PC-3 (cell line): ENCODE results near the gene KBTBD7. TPM values are rescaled to one million over a fixed set of nuclear protein-coding genes. Genes with fewer than 3 reads are reported as not detected.

ENCODE experiments used
- ATAC-seq: fragments of 200-7000 bp; cut with Tn5 transposase; 2 replicates; pipeline ENCODE4 v1.9.1; 2020; ENCODE audit warnings: mild to moderate bottlenecking, moderate library complexity
- BruUV-seq: library from RNA; stranded (reverse); fragments of 400-500 nt; replicated peaks from 2 replicates; lab custom pipeline; 2021; lab: Mats Ljungman, UMichigan
- CTCF ChIA-PET: fragments of 300-600 bp; sonication (Branson Sonifier 250); formaldehyde crosslinking; loops from one replicate; lab custom pipeline; 2022; ENCODE audit warnings: antibody characterized with exemption; lab: Charles Lee
- POLR2A ChIA-PET: fragments of 300-600 bp; sonication (Branson Sonifier 250); formaldehyde crosslinking; loops from one replicate; lab custom pipeline; 2022; ENCODE audit warnings: antibody characterized with exemption; ENCODE audit not compliant: unreplicated experiment; lab: Charles Lee
- DNase-seq: peaks from one replicate; pipeline ENCODE4 v3.0.0-alpha.2; 2015
- H2AFZ ChIP-seq: fragments of 300-600 bp; sonication (generic); 2 replicates; pipeline ENCODE4 v1.6.0; 2016; ENCODE audit warnings: antibody characterized with exemption, low read length
- H3F3A ChIP-seq: fragments of 300-600 bp; sonication (generic); one replicate; pipeline ENCODE4 v1.6.0; 2017; ENCODE audit warnings: antibody characterized with exemption, low read length, control low read depth, mild to moderate bottlenecking; ENCODE audit not compliant: unreplicated experiment
- H3K27ac ChIP-seq: fragments of 300-600 bp; sonication (generic); 2 replicates; pipeline ENCODE4 v1.5.1; 2016; ENCODE audit warnings: mild to moderate bottlenecking, low read length
- H3K27me3 ChIP-seq: fragments of 300-600 bp; sonication (generic); 2 replicates; pipeline ENCODE4 v1.6.1; 2016; ENCODE audit warnings: low read length, mixed read lengths
- H3K36me3 ChIP-seq: fragments of 300-600 bp; sonication (generic); 2 replicates; pipeline ENCODE4 v1.6.1; 2016; ENCODE audit warnings: low read depth, mixed run types, low read length, mixed read lengths
- H3K4me1 ChIP-seq: fragments of 300-600 bp; sonication (generic); 2 replicates; pipeline ENCODE4 v1.5.1; 2016; ENCODE audit warnings: low read length; ENCODE audit not compliant: insufficient read depth
- H3K4me2 ChIP-seq: fragments of 300-600 bp; sonication (generic); 2 replicates; pipeline ENCODE4 v1.6.0; 2016; ENCODE audit warnings: low read length
- H3K4me3 ChIP-seq: fragments of 300-600 bp; sonication (generic); 2 replicates; pipeline ENCODE4 v1.5.1; 2016; ENCODE audit warnings: mild to moderate bottlenecking, low read length, mixed read lengths
- H3K79me2 ChIP-seq: fragments of 300-600 bp; sonication (generic); 2 replicates; pipeline ENCODE4 v1.6.1; 2017; ENCODE audit warnings: low read length, mixed read lengths
- H3K9ac ChIP-seq: fragments of 300-600 bp; sonication (generic); 2 replicates; pipeline ENCODE4 v1.6.0; 2016; ENCODE audit warnings: mild to moderate bottlenecking, low read length
- H3K9me2 ChIP-seq: fragments of 300-600 bp; sonication (generic); replicated peaks from 2 replicates; pipeline ENCODE4 v1.6.1; 2016; ENCODE audit warnings: mixed run types, low read length, mixed read lengths
- H3K9me3 ChIP-seq: fragments of 300-600 bp; sonication (generic); 2 replicates; pipeline ENCODE4 v1.6.1; 2016; ENCODE audit warnings: low read length, mixed read lengths
- H4K20me1 ChIP-seq: fragments of 300-600 bp; sonication (generic); 2 replicates; pipeline ENCODE4 v1.6.1; 2016; ENCODE audit warnings: low read length, mixed read lengths
- EZH2 ChIP-seq: fragments of 300-600 bp; sonication (generic); IDR thresholded peaks from one replicate; pipeline ENCODE4 v1.6.1; 2017; ENCODE audit warnings: antibody characterized with exemption, mild to moderate bottlenecking, low read length; ENCODE audit not compliant: unreplicated experiment
- EZH2phosphoT487 ChIP-seq: fragments of 300-600 bp; sonication (generic); IDR thresholded peaks from 2 replicates; pipeline ENCODE4 v1.6.1; 2018; ENCODE audit warnings: mild to moderate bottlenecking, antibody characterized with exemption, low read length, borderline replicate concordance
- intact Hi-C: fragments of 100-400 bp; cut with micrococcal nuclease; formaldehyde crosslinking; loops from 2 replicates; pipeline ENCODE4 v1.9.0; 2023
- total RNA-seq: library from RNA; depleted of rRNA; stranded (reverse); fragments of >200 nt; gene quantifications from 2 replicates; pipeline ENCODE4 v1.2.3, GENCODE V29; 2014
- TF ChIP-seq, protein P1 (sequence below): fragments of 300-600 bp; sonication (generic); conservative IDR thresholded peaks from 2 replicates; pipeline ENCODE4 v1.5.1; 2017; ENCODE audit warnings: antibody characterized with exemption, low read depth, mild to moderate bottlenecking, low read length

Gene KBTBD7
- total RNA-seq, 1 experiment from 2014 or later, result 1.6 TPM

DNA sequence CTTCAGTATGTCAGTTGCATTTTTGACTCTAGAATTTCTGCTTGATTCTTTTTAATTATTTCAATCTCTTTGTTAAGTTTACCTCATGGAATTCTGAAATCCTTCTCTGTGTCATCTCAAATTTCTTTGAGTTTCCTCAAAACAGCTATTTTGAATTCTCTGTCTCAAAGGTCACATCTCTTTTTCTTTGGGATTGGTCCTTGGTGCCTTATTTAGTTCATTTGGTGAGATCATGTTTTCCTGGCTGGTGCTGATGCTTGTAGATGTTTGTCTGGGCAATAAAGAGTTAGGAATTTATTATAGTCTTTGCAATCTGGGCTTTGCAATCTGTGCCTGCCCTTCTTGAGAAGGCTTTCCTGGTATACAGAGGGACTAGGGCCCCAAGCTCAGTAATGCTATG, 18.5 kb upstream of the KBTBD7 start:
- no peak for ATAC-seq
- Histone ChIP-seq H3K36me3 (no peaks in the 10 kb centered on the region), H3K27ac (no peak overlapping the region), H3K4me2 (no peak overlapping the region), H3F3A (no peaks in the 10 kb centered on the region), H3K9me2 (no peaks in the 10 kb centered on the region), H3K9ac (no peak overlapping the region), H3K4me3 (no peak overlapping the region), H2AFZ (no peak overlapping the region), H3K4me1 (peaks cover 10% of the 10 kb centered on the region), H3K79me2 (no peaks in the 10 kb centered on the region), H3K27me3 (no peaks in the 10 kb centered on the region), H4K20me1 (no peaks in the 10 kb centered on the region), H3K9me3 (no peaks in the 10 kb centered on the region)
- intact Hi-C loops, result no loop called here
- no peak for DNase-seq
- ChIA-PET CTCF (no interaction called here), POLR2A (no interaction called here)
- no TSS peak for BruUV-seq
- TF ChIP-seq, protein P1, sequence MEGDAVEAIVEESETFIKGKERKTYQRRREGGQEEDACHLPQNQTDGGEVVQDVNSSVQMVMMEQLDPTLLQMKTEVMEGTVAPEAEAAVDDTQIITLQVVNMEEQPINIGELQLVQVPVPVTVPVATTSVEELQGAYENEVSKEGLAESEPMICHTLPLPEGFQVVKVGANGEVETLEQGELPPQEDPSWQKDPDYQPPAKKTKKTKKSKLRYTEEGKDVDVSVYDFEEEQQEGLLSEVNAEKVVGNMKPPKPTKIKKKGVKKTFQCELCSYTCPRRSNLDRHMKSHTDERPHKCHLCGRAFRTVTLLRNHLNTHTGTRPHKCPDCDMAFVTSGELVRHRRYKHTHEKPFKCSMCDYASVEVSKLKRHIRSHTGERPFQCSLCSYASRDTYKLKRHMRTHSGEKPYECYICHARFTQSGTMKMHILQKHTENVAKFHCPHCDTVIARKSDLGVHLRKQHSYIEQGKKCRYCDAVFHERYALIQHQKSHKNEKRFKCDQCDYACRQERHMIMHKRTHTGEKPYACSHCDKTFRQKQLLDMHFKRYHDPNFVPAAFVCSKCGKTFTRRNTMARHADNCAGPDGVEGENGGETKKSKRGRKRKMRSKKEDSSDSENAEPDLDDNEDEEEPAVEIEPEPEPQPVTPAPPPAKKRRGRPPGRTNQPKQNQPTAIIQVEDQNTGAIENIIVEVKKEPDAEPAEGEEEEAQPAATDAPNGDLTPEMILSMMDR, result no peak
- TF ChIP-seq EZH2 (no peak), EZH2phosphoT487 (no peak)

DNA sequence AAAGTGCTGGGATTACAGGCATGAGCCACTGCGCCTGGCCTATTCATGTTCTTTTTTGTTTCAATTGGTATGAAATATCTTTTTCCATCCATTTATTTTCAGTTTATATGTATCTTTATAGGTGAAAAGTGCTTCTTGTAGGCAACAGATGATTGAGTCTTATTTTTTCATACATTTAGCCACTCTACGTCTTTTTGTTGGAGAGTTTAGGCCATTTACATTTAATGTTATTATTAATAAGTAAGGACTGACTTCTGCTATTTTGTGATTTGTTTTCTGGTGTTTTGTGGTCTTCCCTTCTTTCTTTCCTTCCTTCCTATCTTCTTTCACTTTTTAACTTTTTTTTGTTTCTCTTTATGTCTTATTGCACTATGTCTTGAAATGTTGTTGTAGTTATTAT, 16.7 kb upstream of the KBTBD7 start:
- H3K27me3 ChIP-seq, result no peaks in the 10 kb centered on the region
- CTCF ChIA-PET, result no interaction called here
- intact Hi-C loops, result no loop called here
- no peak for DNase-seq
- no peak overlapping the region for H3K4me2 ChIP-seq
- TF ChIP-seq, protein P1, result no peak
- no peak for TF ChIP-seq EZH2phosphoT487
- no peak for TF ChIP-seq EZH2
- H3F3A ChIP-seq, result no peaks in the 10 kb centered on the region
- H3K9me3 ChIP-seq, result no peaks in the 10 kb centered on the region
- H3K9me2 ChIP-seq, result no peaks in the 10 kb centered on the region
- no peak for ATAC-seq
- no peaks in the 10 kb centered on the region for H3K36me3 ChIP-seq
- H3K27ac ChIP-seq, result no peak overlapping the region
- no peaks in the 10 kb centered on the region for H3K79me2 ChIP-seq
- H2AFZ ChIP-seq, result no peak overlapping the region
- H3K4me3 ChIP-seq, result no peak overlapping the region
- no peaks in the 10 kb centered on the region for H4K20me1 ChIP-seq
- H3K4me1 ChIP-seq, result peaks cover 4% of the 10 kb centered on the region; the same call in 1 of the 2 replicates
- no TSS peak for BruUV-seq
- POLR2A ChIA-PET, result no interaction called here
- H3K9ac ChIP-seq, result no peak overlapping the region

DNA sequence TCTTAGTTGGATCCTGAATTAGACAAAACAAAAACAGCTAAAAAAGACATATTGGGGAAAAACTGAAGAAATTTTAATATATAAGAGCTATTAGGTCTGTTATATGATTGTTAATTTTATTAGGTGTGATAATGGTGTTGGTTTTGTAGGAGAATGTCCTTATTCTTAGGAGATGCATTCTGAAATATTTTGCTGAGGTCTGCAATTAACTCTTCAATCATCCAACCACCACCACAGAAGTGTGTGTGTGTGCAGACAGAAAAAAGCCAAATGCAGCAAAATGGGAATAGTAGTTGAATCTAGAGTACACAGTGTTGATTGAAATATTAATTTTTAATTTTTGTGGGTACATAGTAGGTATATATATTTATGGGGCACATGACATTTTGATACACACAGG, 12.1 kb upstream of the KBTBD7 start:
- Histone ChIP-seq H3K27ac (no peak overlapping the region), H4K20me1 (no peaks in the 10 kb centered on the region), H3F3A (no peaks in the 10 kb centered on the region), H3K9ac (no peak overlapping the region), H3K9me2 (no peaks in the 10 kb centered on the region), H3K36me3 (no peaks in the 10 kb centered on the region), H3K4me3 (no peak overlapping the region), H3K4me2 (no peak overlapping the region), H3K79me2 (no peaks in the 10 kb centered on the region), H2AFZ (no peak overlapping the region), H3K27me3 (no peaks in the 10 kb centered on the region), H3K9me3 (no peaks in the 10 kb centered on the region), H3K4me1 (no peaks in the 10 kb centered on the region)
- DNase-seq (no peak), ATAC-seq (no peak)
- CTCF ChIA-PET, result no interaction called here
- BruUV-seq, result no TSS peak
- POLR2A ChIA-PET, result no interaction called here
- intact Hi-C loops, result no loop called here
- TF ChIP-seq, protein P1, result no peak
- TF ChIP-seq EZH2, result no peak
- TF ChIP-seq EZH2phosphoT487, result no peak
